HepG2 (cell line): ENCODE results near the gene TYMP. TPM values are rescaled to one million over a fixed set of nuclear protein-coding genes. Genes with fewer than 3 reads are reported as not detected.

ENCODE experiments used
- ATAC-seq: fragments of 200-7000 bp; cut with Tn5 transposase; 3 replicates; pipeline ENCODE4 v1.9.1; 2020; ENCODE audit warnings: mild to moderate bottlenecking, moderate library complexity
- BruUV-seq: library from RNA; stranded (reverse); fragments of 400-500 nt; replicated peaks from 2 replicates; lab custom pipeline; 2021; lab: Mats Ljungman, UMichigan
- CTCF ChIA-PET: fragments of 300-600 bp; formaldehyde crosslinking; extraction: SDS; loops from one replicate; lab custom pipeline; 2021; ENCODE audit warnings: low total read pairs, inconsistent platforms, low intra/inter-chr PET ratio; lab: Yijun Ruan, JAX
- POLR2A ChIA-PET: fragments of 350-600 bp; sonication (Branson Sonifier 250); formaldehyde crosslinking; loops from one replicate; lab custom pipeline; 2020; ENCODE audit warnings: antibody characterized with exemption, inconsistent platforms; lab: Yijun Ruan, JAX
- DNase-seq: peaks from one replicate; pipeline ENCODE4 v3.0.0-alpha.2; 2015; ENCODE audit warnings: low spot score
- FAIRE-seq: peaks from 3 replicates; lab custom pipeline; 2011; peaks lifted over from hg19 to GRCh38; lab: Jason Lieb, UNC
- H2AFZ ChIP-seq: one replicate; pipeline ENCODE4 v1.6.1; 2011; ENCODE audit warnings: low read length, inconsistent platforms
- H3K27ac ChIP-seq: fragments of 300-600 bp; 3 replicates; pipeline ENCODE4 v1.8.0; 2011; ENCODE audit warnings: mixed run types, mild to moderate bottlenecking, mixed read lengths, low read length, inconsistent platforms; ENCODE audit not compliant: insufficient read depth; ENCODE audit errors: extremely low read length
- H3K27me3 ChIP-seq, 2 experiments: fragments of 200-600 bp in 1 of 2; 2 replicates in 1 of 2; 3 replicates in 1 of 2; pipeline versions ENCODE4 v1.6.0 to v1.8.0; 2011; ENCODE audit warnings: low read length in 2 of 2, mild to moderate bottlenecking in 2 of 2, moderate library complexity in 2 of 2, inconsistent platforms in 1 of 2; ENCODE audit not compliant: insufficient read depth in 2 of 2, control insufficient read depth in 1 of 2
- H3K36me3 ChIP-seq, 2 experiments: fragments of 200-600 bp in 1 of 2; replicated peaks in 1 of 2; 2 replicates in 1 of 2; 3 replicates in 1 of 2; pipeline versions ENCODE4 v1.5.1 to v1.8.0; 2011; ENCODE audit warnings: low read length in 2 of 2, inconsistent platforms in 1 of 2; ENCODE audit not compliant: insufficient read depth in 2 of 2, control insufficient read depth in 1 of 2
- H3K4me1 ChIP-seq: 2 replicates; pipeline ENCODE4 v1.5.1; 2012; ENCODE audit warnings: low read length, inconsistent platforms; ENCODE audit not compliant: insufficient read depth
- H3K4me2 ChIP-seq: 2 replicates; pipeline ENCODE4 v1.6.0; 2011; ENCODE audit warnings: low read depth, low read length, inconsistent platforms
- H3K4me3 ChIP-seq, 3 experiments: fragments of 200-600 bp in 1 of 3; sonication (generic), shearing (Covaris generic) in 1 of 3; replicated peaks in 1 of 3; 2 replicates each; pipeline ENCODE4 v1.5.1; 2011 to 2016; ENCODE audit warnings: low read length in 3 of 3, inconsistent platforms in 2 of 3, low read depth in 2 of 3, mild to moderate bottlenecking in 2 of 3, control low read depth in 1 of 3, mixed read lengths in 1 of 3; ENCODE audit not compliant: insufficient read depth in 1 of 3
- H3K79me2 ChIP-seq: one replicate; pipeline ENCODE4 v1.6.1; 2011; ENCODE audit warnings: low read length, inconsistent platforms; ENCODE audit not compliant: insufficient read depth
- H3K9ac ChIP-seq: 2 replicates; pipeline ENCODE4 v1.6.0; 2011; ENCODE audit warnings: mild to moderate bottlenecking, low read depth, low read length, inconsistent platforms; ENCODE audit not compliant: insufficient read depth
- H3K9me3 ChIP-seq: 2 replicates; pipeline ENCODE4 v1.5.1; 2012; ENCODE audit warnings: mild to moderate bottlenecking, low read length
- H4K20me1 ChIP-seq: 2 replicates; pipeline ENCODE4 v1.6.0; 2011; ENCODE audit warnings: inconsistent platforms, mild to moderate bottlenecking, low read length, moderate library complexity; ENCODE audit not compliant: insufficient read depth
- CCDC6 ChIP-seq: sonication (generic); formaldehyde crosslinking; IDR thresholded peaks from 2 replicates; pipeline ENCODE4 v1.8.1; 2022; ENCODE audit warnings: mild to moderate bottlenecking, missing genetic modification reagents, moderate library complexity
- GLMP ChIP-seq: sonication (generic); formaldehyde crosslinking; IDR thresholded peaks from 2 replicates; pipeline ENCODE4 v1.9.0; 2021; ENCODE audit warnings: missing genetic modification reagents, mild to moderate bottlenecking, borderline replicate concordance
- HNRNPUL1 ChIP-seq: fragments of 200-400 bp; formaldehyde crosslinking; IDR thresholded peaks from 2 replicates; pipeline ENCODE4 v1.6.1; 2017; ENCODE audit warnings: low read depth, mild to moderate bottlenecking, low read length, moderate library complexity
- ZNF292 ChIP-seq: sonication (generic); formaldehyde crosslinking; IDR thresholded peaks from 2 replicates; pipeline ENCODE4 v1.8.1; 2022; ENCODE audit warnings: mild to moderate bottlenecking, low read depth, missing genetic modification reagents, borderline replicate concordance
- ZNF570 ChIP-seq: sonication (generic); formaldehyde crosslinking; IDR thresholded peaks from 2 replicates; pipeline ENCODE4 v1.4.0; 2020; ENCODE audit warnings: mild to moderate bottlenecking, missing genetic modification reagents, borderline replicate concordance
- WGBS: methylation state at CpG from one replicate; pipeline ENCODE4 v1.1.6; 2017; ENCODE audit warnings: low lambda C conversion rate; 5-methylcytosine and 5-hydroxymethylcytosine counted together
- in situ Hi-C: cut with HindIII; loops from 2 replicates; pipeline ENCODE4 v1.10.0; 2017; ENCODE audit warnings: low pct_unique_long_range_greater_than_20kb; ENCODE audit not compliant: extremely low pct_ligation_motif_present
- intact Hi-C: fragments of 100-400 bp; cut with micrococcal nuclease; formaldehyde crosslinking; loops from one replicate; pipeline ENCODE4 v1.10.0; 2022; ENCODE audit not compliant: unreplicated experiment
- polyA plus RNA-seq, 8 experiments: library from polyadenylated mRNA; depleted of rRNA in 3 of 8; stranded (reverse) in 7 of 8; unstranded in 1 of 8; fragments of >200 nt; fragmentation: Illumina TruSeq in 4 of 8; extraction: Trizol in 4 of 8; gene quantifications; 2 replicates each; pipeline versions ENCODE4 v1.2.1 to v1.2.3, GENCODE V29; 2011 to 2016; ENCODE audit warnings: low read depth in 4 of 8, missing spikeins in 1 of 8, mixed read lengths in 1 of 8; ENCODE audit not compliant: insufficient read depth in 1 of 8
- total RNA-seq, 5 experiments: library from RNA; depleted of rRNA; stranded (reverse); fragments of >200 nt; fragmentation: Illumina TruSeq; extraction: Trizol; gene quantifications; 2 replicates each; pipeline ENCODE4 v1.2.3, GENCODE V29; 2016; ENCODE audit warnings: low read depth in 1 of 5
- TF ChIP-seq, protein P1 (sequence below): sonication (generic); formaldehyde crosslinking; IDR thresholded peaks from 2 replicates; pipeline ENCODE4 v1.4.0; 2020; ENCODE audit warnings: missing genetic modification reagents
- TF ChIP-seq, protein P2 (sequence below): sonication (generic); formaldehyde crosslinking; IDR thresholded peaks from 2 replicates; pipeline ENCODE4 v1.4.0; 2020; ENCODE audit warnings: missing genetic modification reagents

Gene TYMP
- total and polyA plus RNA-seq, 2 of the 13 experiments (the other 11 are each of a cell fraction or from before 2014, with no cell fraction given), result 3.9 to 4.3 TPM

DNA sequence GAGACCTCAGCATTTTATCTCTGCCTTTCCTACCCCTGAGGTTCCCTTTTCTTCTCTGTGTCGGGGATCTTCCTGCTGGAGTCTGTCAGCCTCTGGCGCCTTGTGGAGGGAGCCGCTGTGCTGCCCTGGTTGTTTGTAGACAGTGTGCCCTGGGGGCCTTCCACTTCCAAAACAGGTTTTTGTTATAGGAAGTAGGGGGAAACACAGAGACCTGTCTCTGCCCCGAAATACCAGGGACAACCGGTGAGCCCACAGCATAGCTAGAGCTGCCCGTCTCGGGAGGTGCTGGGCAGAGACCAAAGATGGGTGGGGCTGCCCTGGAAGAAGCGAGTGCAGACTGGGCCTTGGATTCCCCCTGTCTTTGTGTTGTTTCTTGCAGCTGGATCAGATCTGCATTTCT, 13.7 kb downstream of the TYMP start:
- intact Hi-C loops, result no loop called here
- Histone ChIP-seq H3K9me3 (no peaks in the 10 kb centered on the region), H3K36me3 (peaks cover 17 to 44% of the 10 kb centered on the region in 2 experiments), H3K79me2 (peaks cover 31% of the 10 kb centered on the region), H3K27ac (no peak overlapping the region), H4K20me1 (no peaks in the 10 kb centered on the region), H3K4me3 (no peak overlapping the region), H3K9ac (no peak overlapping the region), H3K4me1 (no peaks in the 10 kb centered on the region), H3K27me3 (no peaks in the 10 kb centered on the region), H3K4me2 (no peak overlapping the region), H2AFZ (no peak overlapping the region)
- ChIA-PET POLR2A (interaction anchor here (0.9 kb wide), 1 partner anchor 10 kb away, joined by 5 read pairs; the partner anchor contains the start of gene SCO2), CTCF (no interaction called here)
- WGBS, result 100% methylated on average over 3 of the region's 8 CpGs
- ATAC-seq (no peak), FAIRE-seq (no peak), DNase-seq (no peak)
- no TSS peak for BruUV-seq
- TF ChIP-seq, protein P1, sequence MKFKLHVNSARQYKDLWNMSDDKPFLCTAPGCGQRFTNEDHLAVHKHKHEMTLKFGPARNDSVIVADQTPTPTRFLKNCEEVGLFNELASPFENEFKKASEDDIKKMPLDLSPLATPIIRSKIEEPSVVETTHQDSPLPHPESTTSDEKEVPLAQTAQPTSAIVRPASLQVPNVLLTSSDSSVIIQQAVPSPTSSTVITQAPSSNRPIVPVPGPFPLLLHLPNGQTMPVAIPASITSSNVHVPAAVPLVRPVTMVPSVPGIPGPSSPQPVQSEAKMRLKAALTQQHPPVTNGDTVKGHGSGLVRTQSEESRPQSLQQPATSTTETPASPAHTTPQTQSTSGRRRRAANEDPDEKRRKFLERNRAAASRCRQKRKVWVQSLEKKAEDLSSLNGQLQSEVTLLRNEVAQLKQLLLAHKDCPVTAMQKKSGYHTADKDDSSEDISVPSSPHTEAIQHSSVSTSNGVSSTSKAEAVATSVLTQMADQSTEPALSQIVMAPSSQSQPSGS, result no peak
- no peak for TF ChIP-seq HNRNPUL1
- TF ChIP-seq GLMP (CRISPR knock-in tag), result no peak
- TF ChIP-seq, protein P2, sequence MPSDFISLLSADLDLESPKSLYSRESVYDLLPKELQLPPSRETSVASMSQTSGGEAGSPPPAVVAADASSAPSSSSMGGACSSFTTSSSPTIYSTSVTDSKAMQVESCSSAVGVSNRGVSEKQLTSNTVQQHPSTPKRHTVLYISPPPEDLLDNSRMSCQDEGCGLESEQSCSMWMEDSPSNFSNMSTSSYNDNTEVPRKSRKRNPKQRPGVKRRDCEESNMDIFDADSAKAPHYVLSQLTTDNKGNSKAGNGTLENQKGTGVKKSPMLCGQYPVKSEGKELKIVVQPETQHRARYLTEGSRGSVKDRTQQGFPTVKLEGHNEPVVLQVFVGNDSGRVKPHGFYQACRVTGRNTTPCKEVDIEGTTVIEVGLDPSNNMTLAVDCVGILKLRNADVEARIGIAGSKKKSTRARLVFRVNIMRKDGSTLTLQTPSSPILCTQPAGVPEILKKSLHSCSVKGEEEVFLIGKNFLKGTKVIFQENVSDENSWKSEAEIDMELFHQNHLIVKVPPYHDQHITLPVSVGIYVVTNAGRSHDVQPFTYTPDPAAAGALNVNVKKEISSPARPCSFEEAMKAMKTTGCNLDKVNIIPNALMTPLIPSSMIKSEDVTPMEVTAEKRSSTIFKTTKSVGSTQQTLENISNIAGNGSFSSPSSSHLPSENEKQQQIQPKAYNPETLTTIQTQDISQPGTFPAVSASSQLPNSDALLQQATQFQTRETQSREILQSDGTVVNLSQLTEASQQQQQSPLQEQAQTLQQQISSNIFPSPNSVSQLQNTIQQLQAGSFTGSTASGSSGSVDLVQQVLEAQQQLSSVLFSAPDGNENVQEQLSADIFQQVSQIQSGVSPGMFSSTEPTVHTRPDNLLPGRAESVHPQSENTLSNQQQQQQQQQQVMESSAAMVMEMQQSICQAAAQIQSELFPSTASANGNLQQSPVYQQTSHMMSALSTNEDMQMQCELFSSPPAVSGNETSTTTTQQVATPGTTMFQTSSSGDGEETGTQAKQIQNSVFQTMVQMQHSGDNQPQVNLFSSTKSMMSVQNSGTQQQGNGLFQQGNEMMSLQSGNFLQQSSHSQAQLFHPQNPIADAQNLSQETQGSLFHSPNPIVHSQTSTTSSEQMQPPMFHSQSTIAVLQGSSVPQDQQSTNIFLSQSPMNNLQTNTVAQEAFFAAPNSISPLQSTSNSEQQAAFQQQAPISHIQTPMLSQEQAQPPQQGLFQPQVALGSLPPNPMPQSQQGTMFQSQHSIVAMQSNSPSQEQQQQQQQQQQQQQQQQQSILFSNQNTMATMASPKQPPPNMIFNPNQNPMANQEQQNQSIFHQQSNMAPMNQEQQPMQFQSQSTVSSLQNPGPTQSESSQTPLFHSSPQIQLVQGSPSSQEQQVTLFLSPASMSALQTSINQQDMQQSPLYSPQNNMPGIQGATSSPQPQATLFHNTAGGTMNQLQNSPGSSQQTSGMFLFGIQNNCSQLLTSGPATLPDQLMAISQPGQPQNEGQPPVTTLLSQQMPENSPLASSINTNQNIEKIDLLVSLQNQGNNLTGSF (CRISPR knock-in tag), result no peak
- no peak for TF ChIP-seq CCDC6
- TF ChIP-seq ZNF570 (CRISPR knock-in tag), result no peak
- no peak for TF ChIP-seq ZNF292 (CRISPR knock-in tag)
- in situ Hi-C loops, result no loop called here
